ENCODE data around the gene PDE3A. TPM values are rescaled to one million over a fixed set of nuclear protein-coding genes. Genes with fewer than 3 reads are reported as not detected.
"Not testable (repeated sequence)": the region's sequence is repeated elsewhere in the genome, so short reads cannot be mapped to it uniquely, and the experiment has no call there.

The PDE3A gene
- total RNA-seq, 1 donor = 1.3 TPM

GRCh38 chr12:20368651-20369304, 441 bp downstream of the PDE3A start:
- peaks cover 65% of the 10 kb centered on the region for H3K27me3 ChIP-seq (ENCODE audit: insufficient read depth, low read length)
- H3K4me3 ChIP-seq (ENCODE audit: low read length) = peak overlapping the region; percentile 11
- peaks cover 25% of the 10 kb centered on the region for H3K4me1 ChIP-seq (ENCODE audit: insufficient read depth, low read length)
- no peaks in the 10 kb centered on the region for H3K9me3 ChIP-seq (ENCODE audit: low read depth, low read length)

GRCh38 chr12:20369305-20370013, 1.1 kb downstream of the PDE3A start:
- peaks cover 65% of the 10 kb centered on the region for H3K27me3 ChIP-seq (ENCODE audit: insufficient read depth, low read length)
- H3K4me1 ChIP-seq (ENCODE audit: insufficient read depth, low read length) = peaks cover 25% of the 10 kb centered on the region
- H3K9me3 ChIP-seq (ENCODE audit: low read depth, low read length) = no peaks in the 10 kb centered on the region
- no peak overlapping the region for H3K4me3 ChIP-seq (ENCODE audit: low read length)

- Histone ChIP-seq H3K9me3 (ENCODE audit: low read depth, low read length) (no peaks in the 10 kb centered on the region), H3K4me1 (ENCODE audit: insufficient read depth, low read length) (peaks cover 25% of the 10 kb centered on the region), H3K27me3 (ENCODE audit: insufficient read depth, low read length) (peaks cover 65% of the 10 kb centered on the region), H3K4me3 (ENCODE audit: low read length) (no peak overlapping the region)
Observed at GRCh38 chr12:20370014-20370386, 1.7 kb downstream of the PDE3A start.

GRCh38 chr12:20370866-20371519, 2.7 kb downstream of the PDE3A start:
- Histone ChIP-seq H3K4me3 (ENCODE audit: low read length) (no peak overlapping the region), H3K27me3 (ENCODE audit: insufficient read depth, low read length) (peaks cover 64% of the 10 kb centered on the region), H3K4me1 (ENCODE audit: insufficient read depth, low read length) (peaks cover 25% of the 10 kb centered on the region), H3K9me3 (ENCODE audit: low read depth, low read length) (no peaks in the 10 kb centered on the region)

GRCh38 chr12:20372326-20373096, 4.2 kb downstream of the PDE3A start:
- Histone ChIP-seq H3K9me3 (ENCODE audit: low read depth, low read length) (no peaks in the 10 kb centered on the region), H3K27me3 (ENCODE audit: insufficient read depth, low read length) (peaks cover 54% of the 10 kb centered on the region)

GRCh38 chr12:20374795-20375194, 6.5 kb downstream of the PDE3A start:
- Histone ChIP-seq H3K27me3 (ENCODE audit: insufficient read depth, low read length) (peaks cover 38% of the 10 kb centered on the region), H3K4me3 (ENCODE audit: low read length) (no peak overlapping the region), H3K9me3 (ENCODE audit: low read depth, low read length) (no peaks in the 10 kb centered on the region), H3K4me1 (ENCODE audit: insufficient read depth, low read length) (peaks cover 4% of the 10 kb centered on the region)

More at GRCh38 chr12:20372326-20373096, 4.2 kb downstream of the PDE3A start:
- no peak overlapping the region for H3K4me3 ChIP-seq (ENCODE audit: low read length)
- peaks cover 25% of the 10 kb centered on the region for H3K4me1 ChIP-seq (ENCODE audit: insufficient read depth, low read length)

- Histone ChIP-seq H3K9me3 (ENCODE audit: low read depth, low read length) (no peaks in the 10 kb centered on the region), H3K4me1 (ENCODE audit: insufficient read depth, low read length) (no peaks in the 10 kb centered on the region), H3K27me3 (ENCODE audit: insufficient read depth, low read length) (peaks cover 30% of the 10 kb centered on the region), H3K4me3 (ENCODE audit: low read length) (no peak overlapping the region)
Observed at GRCh38 chr12:20375560-20375959, 7.2 kb downstream of the PDE3A start.

GRCh38 chr12:20376984-20377383, 8.6 kb downstream of the PDE3A start:
- no peaks in the 10 kb centered on the region for H3K9me3 ChIP-seq (ENCODE audit: low read depth, low read length)
- peaks cover 16% of the 10 kb centered on the region for H3K27me3 ChIP-seq (ENCODE audit: insufficient read depth, low read length)
- H3K4me3 ChIP-seq (ENCODE audit: low read length) = no peak overlapping the region
- H3K4me1 ChIP-seq (ENCODE audit: insufficient read depth, low read length) = no peaks in the 10 kb centered on the region

- Histone ChIP-seq H3K27me3 (ENCODE audit: insufficient read depth, low read length) (peaks cover 9% of the 10 kb centered on the region), H3K4me3 (ENCODE audit: low read length) (no peak overlapping the region), H3K9me3 (ENCODE audit: low read depth, low read length) (no peaks in the 10 kb centered on the region), H3K4me1 (ENCODE audit: insufficient read depth, low read length) (no peaks in the 10 kb centered on the region)
Observed at GRCh38 chr12:20377750-20378149, 9.4 kb downstream of the PDE3A start.

GRCh38 chr12:20382117-20382516, 13.8 kb downstream of the PDE3A start:
- Histone ChIP-seq H3K27me3 (ENCODE audit: insufficient read depth, low read length) (no peaks in the 10 kb centered on the region), H3K4me1 (ENCODE audit: insufficient read depth, low read length) (no peaks in the 10 kb centered on the region), H3K9me3 (ENCODE audit: low read depth, low read length) (no peaks in the 10 kb centered on the region), H3K4me3 (ENCODE audit: low read length) (no peak overlapping the region)

GRCh38 chr12:20383612-20384011, 15.3 kb downstream of the PDE3A start:
- Histone ChIP-seq H3K4me3 (ENCODE audit: low read length) (no peak overlapping the region), H3K27me3 (ENCODE audit: insufficient read depth, low read length) (no peaks in the 10 kb centered on the region), H3K4me1 (ENCODE audit: insufficient read depth, low read length) (no peaks in the 10 kb centered on the region), H3K9me3 (ENCODE audit: low read depth, low read length) (no peaks in the 10 kb centered on the region)

GRCh38 chr12:20384836-20385235, 16.5 kb downstream of the PDE3A start:
- H3K4me1 ChIP-seq (ENCODE audit: insufficient read depth, low read length); H3K9me3 ChIP-seq (ENCODE audit: low read depth, low read length); H3K27me3 ChIP-seq (ENCODE audit: insufficient read depth, low read length); H3K4me3 ChIP-seq (ENCODE audit: low read length): not testable (repeated sequence)

- no peaks in the 10 kb centered on the region for H3K9me3 ChIP-seq (ENCODE audit: low read depth, low read length)
- no peaks in the 10 kb centered on the region for H3K27me3 ChIP-seq (ENCODE audit: insufficient read depth, low read length)
- no peak overlapping the region for H3K4me3 ChIP-seq (ENCODE audit: low read length)
- H3K4me1 ChIP-seq (ENCODE audit: insufficient read depth, low read length) = no peaks in the 10 kb centered on the region
Observed at GRCh38 chr12:20390846-20391245, 22.5 kb downstream of the PDE3A start.

- Histone ChIP-seq H3K27me3 (ENCODE audit: insufficient read depth, low read length) (no peaks in the 10 kb centered on the region), H3K4me3 (ENCODE audit: low read length) (no peak overlapping the region), H3K4me1 (ENCODE audit: insufficient read depth, low read length) (no peaks in the 10 kb centered on the region), H3K9me3 (ENCODE audit: low read depth, low read length) (no peaks in the 10 kb centered on the region)
Observed at GRCh38 chr12:20392339-20392738, 24.0 kb downstream of the PDE3A start.

GRCh38 chr12:20393707-20394106, 25.4 kb downstream of the PDE3A start:
- no peaks in the 10 kb centered on the region for H3K27me3 ChIP-seq (ENCODE audit: insufficient read depth, low read length)
- no peaks in the 10 kb centered on the region for H3K4me1 ChIP-seq (ENCODE audit: insufficient read depth, low read length)
- H3K9me3 ChIP-seq (ENCODE audit: low read depth, low read length) = no peaks in the 10 kb centered on the region
- H3K4me3 ChIP-seq (ENCODE audit: low read length) = no peak overlapping the region

Data from mononuclear cell (primary cell).